GM19463 (cell line): ENCODE results near the gene UBR7.
"Not testable (repeated sequence)": the region's sequence is repeated elsewhere in the genome, so short reads cannot be mapped to it uniquely, and the experiment has no call there.

Experiments used
- ATAC-seq: cut with Tn5 transposase; IDR thresholded peaks from one replicate; pipeline ENCODE4 v1.9.1; 2021; ENCODE audit warnings: mild to moderate bottlenecking, moderate library complexity; ENCODE audit not compliant: unreplicated experiment

Gene UBR7

DNA sequence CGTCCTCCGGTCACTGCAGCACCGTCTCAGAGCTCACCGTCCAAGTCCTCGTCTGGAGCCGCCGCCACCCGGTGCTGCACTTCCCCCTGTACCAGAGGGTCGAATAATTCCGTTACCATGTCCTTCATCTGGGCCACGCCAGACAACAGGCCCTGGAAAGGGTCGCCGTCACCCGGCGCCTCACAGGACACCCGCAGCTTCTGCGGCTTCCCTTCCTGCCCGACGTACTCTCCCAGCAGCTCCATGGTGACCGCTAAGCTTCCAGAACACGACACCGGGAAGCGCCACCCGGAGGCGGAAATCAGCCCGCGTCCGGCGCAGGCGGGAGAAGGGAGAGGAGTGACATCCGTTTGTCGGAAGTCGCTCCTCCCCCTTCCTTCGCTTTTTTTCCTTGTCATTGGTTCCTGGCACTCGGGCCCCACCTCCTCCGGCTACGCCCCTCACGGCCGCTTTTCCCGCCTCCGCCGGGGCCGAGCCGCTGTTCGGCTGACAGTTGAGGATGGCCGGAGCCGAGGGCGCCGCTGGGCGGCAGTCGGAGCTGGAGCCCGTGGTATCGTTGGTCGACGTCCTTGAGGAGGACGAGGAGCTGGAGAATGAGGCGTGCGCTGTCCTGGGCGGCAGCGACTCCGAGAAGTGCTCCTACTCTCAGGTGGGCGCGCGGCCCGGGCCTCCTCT is at the start of gene UBR7, which contains the start of gene GON7:
Gene UBR7, plus strand, starts transcription at position 464 of the 675 bp plus-strand sequence. Its CDS starts 36 bp downstream, at position 500.
Gene GON7, minus strand, starts transcription at position 273 of the 675 bp plus-strand sequence. Its CDS starts 28 bp downstream, at position 245.
- ATAC-seq: peak; percentile 85

DNA sequence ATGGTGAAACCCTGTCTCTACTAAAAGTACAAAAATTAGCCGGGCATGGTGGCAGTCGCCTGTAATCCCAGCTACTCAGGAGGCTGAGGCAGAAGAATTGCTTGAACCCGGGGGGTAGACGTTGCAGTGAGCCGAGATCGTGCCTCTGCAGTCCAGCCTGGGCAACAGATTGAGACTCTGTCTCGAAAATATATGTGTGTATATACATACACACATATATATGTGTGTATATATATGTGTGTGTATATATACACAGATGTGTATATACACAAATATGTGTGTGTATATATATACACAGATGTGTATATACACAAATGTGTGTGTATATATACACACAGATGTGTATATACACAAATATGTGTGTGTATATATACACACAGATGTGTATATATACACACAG is 48.7 kb upstream of the UBR7 start:
- ATAC-seq: not testable (repeated sequence)

DNA sequence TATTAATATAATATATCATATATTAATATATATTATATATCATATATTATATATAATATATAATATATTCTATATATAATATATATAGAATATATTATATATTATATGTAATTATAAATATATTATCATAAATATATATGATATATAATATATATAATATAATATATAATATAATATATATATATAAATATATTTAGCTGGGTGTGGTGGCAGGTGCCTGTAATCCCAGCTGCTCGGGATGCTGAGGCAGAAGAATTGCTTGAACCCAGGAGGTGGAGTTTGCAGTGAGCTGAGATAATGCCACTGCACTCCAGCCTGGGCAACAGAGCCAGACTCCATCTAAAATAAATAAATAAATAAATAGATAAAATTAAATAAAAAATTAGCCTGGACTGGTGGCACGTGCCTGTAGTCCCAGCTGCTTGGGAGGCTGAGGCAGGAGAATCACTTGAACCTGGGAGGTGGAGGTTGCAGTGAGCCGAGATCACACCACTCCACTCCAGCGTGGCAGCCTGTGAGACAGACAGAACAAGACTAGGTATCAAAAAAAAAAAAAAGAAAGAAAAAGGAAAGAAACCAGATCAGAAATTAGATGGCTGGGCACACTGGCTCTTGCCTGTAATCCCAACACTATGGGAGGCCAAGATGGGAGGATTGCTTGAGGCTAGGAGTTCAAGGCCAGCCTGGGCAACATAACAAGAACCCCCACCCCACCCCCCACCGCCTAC is 47.3 kb upstream of the UBR7 start:
- not testable (repeated sequence) for ATAC-seq

GRCh38 chr14:93160353-93160801 is 46.7 kb upstream of the UBR7 start:
- ATAC-seq: no peak

DNA sequence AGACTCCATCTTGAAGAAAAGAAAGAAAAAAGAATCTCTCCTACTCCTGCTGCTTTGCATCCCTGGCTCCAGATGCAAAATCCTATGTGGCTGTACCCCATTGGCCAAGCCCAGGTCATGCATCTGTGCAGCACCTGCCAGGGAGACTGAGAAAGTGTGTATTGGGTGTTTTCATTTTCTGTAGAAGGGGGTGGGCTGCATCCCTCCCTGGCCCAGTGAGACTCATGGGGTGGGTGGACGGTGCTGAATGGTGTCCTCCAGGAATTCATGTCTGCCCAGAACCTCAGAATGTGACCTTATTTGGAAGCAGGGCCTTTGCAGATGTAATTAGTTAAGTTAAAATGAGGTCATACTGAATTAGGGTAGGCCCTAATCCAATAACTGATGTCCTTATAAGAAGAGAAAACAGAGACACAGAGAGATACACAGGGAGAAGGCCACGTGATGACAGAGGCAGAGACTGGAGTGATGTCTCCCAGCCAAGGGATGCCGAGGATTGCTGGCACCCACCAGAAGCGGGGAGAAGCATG is 45.6 kb upstream of the UBR7 start:
- no peak for ATAC-seq

GRCh38 chr14:93163564-93163963 is 43.5 kb upstream of the UBR7 start:
- ATAC-seq: no peak

DNA sequence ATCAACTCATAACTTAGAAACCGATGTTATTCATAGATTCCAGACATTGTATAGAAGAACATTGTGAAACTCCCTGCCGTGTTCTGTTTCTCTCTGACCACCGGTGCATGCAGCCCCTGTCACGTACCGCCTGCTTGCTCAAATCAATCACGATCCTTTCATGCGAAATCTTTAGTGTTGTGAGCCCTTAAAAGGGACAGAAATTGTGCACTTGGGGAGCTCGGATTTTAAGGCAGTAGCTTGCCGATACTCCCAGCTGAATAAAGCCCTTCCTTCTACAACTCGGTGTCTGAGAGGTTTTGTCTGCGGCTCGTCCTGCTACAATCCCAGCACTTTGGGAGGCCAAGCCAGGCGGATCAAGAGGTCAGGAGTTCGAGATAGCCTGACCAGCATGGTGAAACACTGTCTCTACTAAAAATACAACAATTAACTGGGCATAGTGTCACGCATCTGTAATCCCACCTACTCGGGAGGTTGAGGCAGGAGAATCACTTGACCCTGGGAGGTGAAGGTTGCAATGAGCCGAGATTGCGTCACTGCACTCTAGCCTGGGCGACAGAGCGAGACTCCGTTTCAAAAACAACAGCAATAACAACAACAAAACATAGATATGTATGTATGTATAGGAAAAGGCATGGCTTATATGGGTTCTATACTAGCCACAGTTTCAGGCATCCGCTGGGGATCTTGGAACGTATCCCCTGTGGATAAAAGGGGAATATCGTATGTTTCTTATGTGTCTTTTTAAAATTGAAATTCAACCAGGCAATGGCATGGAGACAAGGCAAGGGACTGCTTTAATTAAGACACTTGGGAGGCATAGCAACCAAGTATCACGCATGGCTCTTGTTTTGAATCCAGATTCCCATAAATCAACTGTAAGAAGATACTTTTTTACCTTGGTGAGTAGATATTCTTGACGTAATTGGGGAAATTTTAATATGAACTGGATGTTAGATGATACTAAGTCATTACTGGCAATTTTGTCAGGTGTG is 41.5 kb upstream of the UBR7 start:
- ATAC-seq: not testable (repeated sequence)

GRCh38 chr14:93168610-93169009 is 38.4 kb upstream of the UBR7 start:
- ATAC-seq: not testable (repeated sequence)

GRCh38 chr14:93169619-93170018 is 37.4 kb upstream of the UBR7 start:
- not testable (repeated sequence) for ATAC-seq

DNA sequence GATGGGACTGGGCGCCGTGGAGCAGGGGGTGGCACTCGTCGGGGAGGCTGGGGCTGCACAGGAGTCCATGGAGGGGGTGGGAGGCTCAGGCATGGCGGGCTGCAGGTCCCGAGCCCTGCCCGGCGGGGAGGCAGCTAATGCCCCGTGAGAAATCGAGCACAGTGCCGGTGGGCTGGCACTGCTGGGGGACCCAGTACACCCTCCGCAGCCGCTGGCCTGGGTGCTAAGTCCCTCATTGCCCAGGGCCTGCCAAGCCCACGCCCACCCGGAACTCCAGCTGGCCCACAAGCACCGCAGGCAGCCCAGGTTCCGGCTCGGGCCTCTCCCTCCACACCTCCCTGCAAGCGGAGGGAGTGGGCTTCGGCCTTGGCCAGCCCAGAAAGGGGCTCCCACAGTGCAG is 36.9 kb upstream of the UBR7 start:
- ATAC-seq: not testable (repeated sequence)

DNA sequence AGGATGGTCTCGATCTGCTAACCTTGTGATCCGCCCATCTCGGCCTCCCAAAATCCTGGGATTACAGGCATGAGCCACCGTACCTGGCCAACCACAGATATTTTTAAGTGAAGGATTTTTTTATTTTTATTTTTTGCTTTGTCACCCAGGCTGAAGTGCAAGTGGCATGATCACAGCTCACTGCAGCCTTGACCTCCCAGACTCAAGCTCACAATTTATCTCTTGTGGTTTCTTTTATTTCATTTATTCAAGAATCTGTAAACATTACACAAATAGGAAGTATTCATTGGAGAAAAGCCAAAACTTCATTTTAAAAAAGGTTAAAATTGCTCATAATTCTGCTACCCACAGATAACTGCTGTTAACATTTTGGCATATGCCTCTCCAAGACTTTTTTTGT is 35.7 kb upstream of the UBR7 start:
- no peak for ATAC-seq

GRCh38 chr14:93173943-93174395 is 33.1 kb upstream of the UBR7 start:
- ATAC-seq: no peak

DNA sequence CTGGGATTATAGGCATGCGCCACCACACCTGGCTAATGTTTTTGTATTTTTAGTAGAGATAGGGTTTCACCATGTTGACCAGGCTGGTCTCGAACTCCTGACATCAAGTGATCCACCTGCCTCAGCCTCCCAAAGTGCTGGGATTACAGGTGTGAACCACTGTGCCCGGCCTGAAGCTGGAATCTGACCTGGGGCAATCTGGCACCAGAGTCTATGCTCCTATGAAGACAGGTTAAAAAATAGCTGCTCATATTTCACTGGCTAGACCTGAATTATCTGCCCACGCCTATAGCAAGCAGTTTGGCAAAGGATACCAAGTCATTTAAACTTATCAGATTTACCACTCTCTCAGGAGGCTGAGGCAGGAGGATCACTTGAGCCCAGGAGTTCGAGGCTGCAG is 32.3 kb upstream of the UBR7 start:
- ATAC-seq: not testable (repeated sequence)

DNA sequence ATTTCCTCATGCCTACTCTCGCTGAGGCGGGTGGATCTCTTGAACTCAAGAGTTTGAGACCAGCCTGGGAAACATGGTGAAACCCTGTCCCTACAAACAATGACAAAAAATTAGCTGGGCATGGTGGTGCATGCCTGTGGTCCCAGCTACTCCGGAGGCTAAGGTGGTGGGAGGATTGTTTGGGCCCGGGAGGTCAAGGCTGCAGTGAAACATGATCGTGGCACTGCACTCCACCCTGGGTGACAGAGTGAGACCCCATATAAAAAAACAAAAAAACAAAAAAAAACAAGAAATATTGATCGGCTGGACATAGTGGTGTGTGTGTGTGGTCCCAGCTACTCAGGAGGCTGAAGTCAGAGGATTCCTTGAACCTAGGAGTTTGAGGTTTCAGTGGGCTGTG is 31.6 kb upstream of the UBR7 start:
- no peak for ATAC-seq

GRCh38 chr14:93183596-93184317 is 23.3 kb upstream of the UBR7 start:
- ATAC-seq: no peak

DNA sequence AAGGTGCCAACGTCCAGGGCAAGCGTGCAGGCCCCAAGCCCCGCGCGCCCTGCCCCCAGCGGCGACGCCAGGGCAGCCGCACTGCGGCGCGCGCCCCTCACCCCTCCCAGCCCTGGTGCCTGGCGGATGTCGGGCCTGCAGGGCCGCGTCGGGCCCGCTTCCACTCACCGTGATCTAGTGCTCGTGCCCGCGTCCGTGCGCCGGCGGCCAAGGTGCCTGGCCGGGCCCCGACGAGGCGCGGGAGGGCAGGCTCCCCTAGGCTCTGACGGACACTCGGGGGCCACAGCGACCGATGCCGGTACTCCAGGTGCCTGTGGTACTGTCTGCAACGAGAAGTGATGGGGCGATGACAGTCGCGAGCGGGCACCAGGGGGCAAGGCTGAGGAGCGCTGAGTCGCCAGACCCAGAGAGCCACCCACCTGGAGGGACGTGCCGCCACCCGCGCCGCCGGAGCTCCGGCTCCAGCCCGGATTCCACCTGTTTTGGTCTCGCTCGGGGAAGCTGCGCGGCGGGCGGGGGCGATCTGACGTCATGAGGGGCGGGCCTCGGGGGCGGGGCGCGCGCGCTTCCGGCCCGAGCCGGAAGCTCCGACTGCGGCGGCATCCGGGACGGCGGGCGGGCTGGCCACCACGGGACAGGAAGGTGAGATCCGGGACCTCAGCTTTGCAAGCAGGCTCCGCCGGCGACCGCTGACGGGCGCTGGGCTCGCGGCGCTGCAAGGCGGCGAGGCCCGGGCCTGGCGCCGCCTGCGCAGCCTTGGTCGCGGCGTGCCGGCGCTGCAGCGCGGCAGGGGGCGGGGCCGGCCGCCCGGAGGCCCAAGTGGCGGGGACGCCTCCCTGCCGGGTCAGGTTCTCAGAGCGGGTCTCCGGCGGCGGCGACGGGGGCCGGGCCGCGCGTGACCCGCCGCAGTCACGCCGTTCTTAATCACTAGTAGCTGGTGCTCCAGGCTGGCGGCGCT is 22.4 kb upstream of the UBR7 start, which contains the start of the genes LYSET and MOAP1:
Gene LYSET, plus strand, starts transcription at position 927 of the 958 bp plus-strand sequence. CDS start 89 bp downstream, outside the sequence.
Gene MOAP1, minus strand, starts transcription at position 507 of the 958 bp plus-strand sequence. CDS start 655 bp downstream, outside the sequence.
- ATAC-seq: peak; percentile 84

DNA sequence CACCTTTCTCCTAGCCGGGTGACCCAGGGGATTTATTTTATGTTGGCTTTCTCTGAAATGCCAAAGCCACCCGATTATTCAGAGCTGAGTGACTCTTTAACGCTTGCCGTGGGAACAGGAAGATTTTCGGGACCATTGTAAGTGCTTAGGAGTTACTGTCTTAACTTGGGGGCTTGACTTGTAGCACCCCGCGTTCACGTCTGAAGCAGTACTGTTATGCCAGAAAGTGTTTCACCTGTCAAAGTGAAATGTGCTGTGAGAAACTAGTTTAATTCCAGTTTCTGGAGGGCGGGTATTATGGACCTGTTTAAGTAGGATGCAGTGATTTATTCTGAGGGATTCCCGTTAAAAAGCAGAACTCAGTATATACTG is 21.7 kb upstream of the UBR7 start:
- no peak for ATAC-seq

DNA sequence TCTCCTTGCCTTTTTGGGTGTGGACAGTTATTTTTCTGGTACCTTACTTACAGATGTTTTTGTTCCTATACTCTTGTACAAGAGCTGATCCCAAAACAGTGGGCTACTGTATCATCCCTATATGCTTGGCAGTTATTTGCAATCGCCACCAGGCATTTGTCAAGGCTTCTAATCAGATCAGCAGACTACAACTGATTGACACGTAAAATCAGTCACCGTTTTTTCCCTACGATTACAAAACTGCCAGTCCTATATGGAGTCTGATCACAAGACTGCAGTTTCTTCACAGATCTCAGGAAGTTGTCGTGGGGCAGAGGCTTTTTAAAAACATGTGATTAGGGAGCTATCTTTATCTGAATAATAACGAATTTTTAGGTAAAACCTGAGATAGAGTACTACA is 20.6 kb upstream of the UBR7 start:
- no peak for ATAC-seq

GRCh38 chr14:93186956-93187355 is 20.1 kb upstream of the UBR7 start:
- ATAC-seq: no peak
